ENCODE data around the gene ANKRD23. TPM values are rescaled to one million over a fixed set of nuclear protein-coding genes. Genes with fewer than 3 reads are reported as not detected.
A peak's percentile ranks its signal among the peaks of the same experiment; 100 is the strongest.

The ANKRD23 gene
- total and polyA plus RNA-seq, 2 of the 13 experiments (the other 11 are each of a cell fraction or from before 2014, with no cell fraction given), result 1.5 to 1.6 TPM

DNA sequence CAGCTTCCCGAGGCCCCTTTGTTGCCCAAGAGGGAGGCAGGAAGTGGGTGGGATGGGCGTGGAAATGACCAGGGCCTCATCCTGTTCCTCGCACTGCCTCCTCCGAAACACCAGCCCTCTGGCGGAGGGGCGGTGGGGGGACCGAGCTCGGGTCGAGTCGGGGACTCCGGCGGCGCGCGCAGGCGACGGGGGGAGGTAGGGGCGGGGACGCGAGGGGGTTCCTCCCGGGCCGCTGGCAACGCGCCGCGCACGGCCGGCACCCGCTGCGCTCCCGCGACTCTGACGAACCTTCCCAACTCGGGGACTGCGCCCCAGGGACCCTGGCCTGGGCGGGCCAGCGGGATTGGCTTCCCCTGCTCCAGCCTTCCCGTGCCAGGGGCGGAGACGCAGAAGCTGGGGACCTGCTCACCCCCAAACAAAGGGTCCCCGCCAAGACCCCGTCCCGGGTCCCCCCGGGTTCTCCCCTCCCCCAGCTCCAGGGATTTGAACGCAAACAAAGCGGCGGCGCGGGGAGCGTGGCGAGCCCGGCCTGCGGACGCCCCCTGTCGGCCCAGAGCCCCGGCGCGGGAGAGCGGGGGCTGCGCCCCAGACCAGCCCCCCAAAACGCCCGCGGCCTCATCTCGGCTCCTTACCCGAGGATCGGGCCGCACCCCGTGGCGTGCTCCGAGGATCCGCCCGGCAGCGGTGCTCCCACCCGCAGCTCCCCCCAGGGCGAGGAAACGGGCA, 24.9 kb upstream of the ANKRD23 start (continued):
- no peak for TF ChIP-seq PLSCR1 (CRISPR knock-in tag; IDR thresholded peaks at IDR 0.05; ENCODE audit: borderline replicate concordance)
- TF ChIP-seq ZBTB3 (CRISPR knock-in tag; IDR thresholded peaks at IDR 0.05; ENCODE audit: borderline replicate concordance, low read depth), result 0 out of 2 replicates have a peak, but pooled peaks have one; percentile 66
- TF ChIP-seq EEA1 (CRISPR knock-in tag; IDR thresholded peaks at IDR 0.05; ENCODE audit: borderline replicate concordance), result no peak
- 0 out of 2 replicates have a peak, but pooled peaks have one; percentile 1 for TF ChIP-seq AHDC1 (CRISPR knock-in tag; IDR thresholded peaks at IDR 0.05; ENCODE audit: borderline replicate concordance)
- TF ChIP-seq IKZF4 (CRISPR knock-in tag; IDR thresholded peaks at IDR 0.05; ENCODE audit: borderline replicate concordance, low read depth, not compliant biosample characterization), result no peak
- TF ChIP-seq MTA1 (CRISPR knock-in tag; IDR thresholded peaks at IDR 0.05; ENCODE audit: borderline replicate concordance), result peak; percentile 52; the same call in 1 of the 2 replicates
- no peak for TF ChIP-seq ZNF260 (CRISPR knock-in tag; IDR thresholded peaks at IDR 0.05; ENCODE audit: borderline replicate concordance, low read depth)
- TF ChIP-seq ZSCAN9 (CRISPR knock-in tag; IDR thresholded peaks at IDR 0.05; ENCODE audit: borderline replicate concordance), result no peak
- TF ChIP-seq EED (CRISPR knock-in tag; IDR thresholded peaks at IDR 0.05), result 0 out of 2 replicates have a peak, but pooled peaks have one; percentile 16
- TF ChIP-seq IRX3 (CRISPR knock-in tag; IDR thresholded peaks at IDR 0.05; ENCODE audit: borderline replicate concordance, low read depth), result no peak
- TF ChIP-seq ATRX (CRISPR knock-in tag; IDR thresholded peaks at IDR 0.05; ENCODE audit: borderline replicate concordance), result no peak

Data from HepG2 (cell line).